SKM-1 (cell line): ENCODE results near the gene HOXA4.

Experiments
- DNase-seq: peaks from one replicate; lab custom pipeline; 2025; ENCODE audit not compliant: unreplicated experiment; lab: John Stamatoyannopoulos, UW

The HOXA4 gene

DNA sequence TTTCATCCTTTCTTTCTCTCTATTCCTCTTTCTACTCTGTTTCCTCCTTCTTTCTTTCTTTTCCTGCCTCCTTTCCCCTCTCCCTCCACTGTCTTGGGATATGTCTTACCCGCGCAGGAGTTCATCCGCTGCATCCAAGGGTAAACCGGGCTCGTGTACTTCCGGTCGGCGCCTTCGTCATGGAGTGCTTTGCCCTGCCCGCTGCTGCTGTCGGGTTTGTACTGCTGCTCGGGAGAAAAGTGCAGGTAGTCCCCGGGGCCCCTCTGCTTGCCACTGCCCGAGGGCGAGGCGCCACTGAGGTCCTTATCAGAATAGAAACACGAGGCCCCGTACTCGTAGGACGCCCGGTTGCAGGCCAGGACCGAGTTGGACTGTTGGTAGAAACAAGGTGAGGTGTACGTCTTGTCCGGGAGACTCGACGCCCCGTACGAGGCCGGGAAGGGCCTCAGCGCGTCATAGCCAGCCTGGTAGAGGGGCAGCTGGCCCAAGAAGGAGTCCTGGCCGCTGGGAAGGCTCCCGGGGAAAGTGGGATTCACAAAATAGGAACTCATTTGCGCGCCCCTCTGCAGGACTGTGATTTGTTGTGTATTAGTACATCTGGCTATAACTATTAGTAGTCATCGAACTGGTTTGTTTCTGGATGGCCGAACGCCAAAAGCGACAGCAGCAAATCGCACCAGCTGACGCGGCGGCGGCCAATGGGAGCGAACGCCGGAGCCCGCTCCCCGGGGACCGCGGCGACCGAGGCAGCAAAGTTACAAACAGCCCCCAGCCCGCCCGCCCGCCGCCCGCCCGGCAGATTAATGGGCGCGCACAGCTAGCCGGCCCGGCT, 16.9 kb upstream of the HOXA4 start, which contains the start of gene HOXA6:
Gene HOXA6, minus strand, starts transcription at position 576 of the 832 bp plus-strand sequence. Its CDS starts 25 bp downstream, at position 551.
- DNase-seq: no peak

DNA sequence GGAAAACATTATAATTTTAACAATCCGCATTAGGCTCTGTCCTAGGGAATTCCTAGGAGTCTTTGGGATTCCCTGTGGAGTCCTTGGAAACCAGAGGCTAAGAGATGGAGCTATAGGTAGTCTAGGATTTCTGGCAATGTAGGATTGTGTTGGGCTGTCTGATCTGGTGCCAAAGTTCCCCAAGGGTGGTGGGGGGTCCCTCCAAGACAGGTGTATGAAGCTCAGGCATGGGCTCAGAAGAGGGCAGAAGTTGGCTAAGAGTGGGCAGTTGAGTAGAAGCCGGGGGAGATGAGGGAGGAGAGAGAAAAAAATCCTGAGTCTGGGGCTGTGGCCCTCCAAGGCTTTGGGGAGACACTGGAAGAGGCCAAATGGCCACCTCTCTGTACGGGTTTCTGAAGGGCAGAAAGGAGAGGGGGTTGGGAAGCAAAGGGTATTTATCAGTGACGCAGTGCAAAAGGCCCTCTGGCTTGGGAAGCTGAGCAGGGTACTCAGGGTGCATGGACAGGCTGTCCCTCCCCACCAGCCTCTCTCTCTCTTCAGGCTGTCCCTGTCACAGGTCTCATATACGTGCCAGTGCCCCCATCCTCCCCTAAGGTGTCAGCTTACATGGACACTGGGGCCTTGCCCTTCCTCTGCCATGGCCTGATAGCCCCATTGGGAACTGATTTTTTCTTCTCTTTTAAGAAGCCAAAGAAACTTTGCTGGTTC, 16.1 kb upstream of the HOXA4 start:
- DNase-seq: no peak

DNA sequence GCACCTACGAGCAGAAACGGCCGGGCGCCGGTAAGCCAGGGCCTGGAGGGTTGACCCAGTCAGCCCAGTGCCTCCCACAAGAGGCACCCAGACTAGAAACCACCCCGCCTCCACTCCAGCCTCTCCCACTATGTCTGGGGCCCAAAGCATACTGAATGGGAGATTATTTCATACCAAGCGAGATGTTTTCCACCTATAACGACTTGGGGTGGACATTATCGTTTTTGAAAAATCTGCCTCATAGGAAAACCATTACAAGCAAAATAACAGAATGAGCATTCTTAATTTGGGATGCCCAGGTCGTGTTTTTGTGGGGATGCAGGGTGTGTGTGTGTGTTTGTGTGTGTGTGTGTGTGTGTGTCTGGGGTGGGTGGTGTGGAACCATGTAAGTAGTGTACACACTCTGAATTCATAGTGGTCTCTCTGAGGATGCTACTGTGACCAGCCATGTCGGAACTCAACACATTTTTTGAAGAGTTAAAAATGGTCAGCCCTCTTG, 15.4 kb upstream of the HOXA4 start:
- no peak for DNase-seq

DNA sequence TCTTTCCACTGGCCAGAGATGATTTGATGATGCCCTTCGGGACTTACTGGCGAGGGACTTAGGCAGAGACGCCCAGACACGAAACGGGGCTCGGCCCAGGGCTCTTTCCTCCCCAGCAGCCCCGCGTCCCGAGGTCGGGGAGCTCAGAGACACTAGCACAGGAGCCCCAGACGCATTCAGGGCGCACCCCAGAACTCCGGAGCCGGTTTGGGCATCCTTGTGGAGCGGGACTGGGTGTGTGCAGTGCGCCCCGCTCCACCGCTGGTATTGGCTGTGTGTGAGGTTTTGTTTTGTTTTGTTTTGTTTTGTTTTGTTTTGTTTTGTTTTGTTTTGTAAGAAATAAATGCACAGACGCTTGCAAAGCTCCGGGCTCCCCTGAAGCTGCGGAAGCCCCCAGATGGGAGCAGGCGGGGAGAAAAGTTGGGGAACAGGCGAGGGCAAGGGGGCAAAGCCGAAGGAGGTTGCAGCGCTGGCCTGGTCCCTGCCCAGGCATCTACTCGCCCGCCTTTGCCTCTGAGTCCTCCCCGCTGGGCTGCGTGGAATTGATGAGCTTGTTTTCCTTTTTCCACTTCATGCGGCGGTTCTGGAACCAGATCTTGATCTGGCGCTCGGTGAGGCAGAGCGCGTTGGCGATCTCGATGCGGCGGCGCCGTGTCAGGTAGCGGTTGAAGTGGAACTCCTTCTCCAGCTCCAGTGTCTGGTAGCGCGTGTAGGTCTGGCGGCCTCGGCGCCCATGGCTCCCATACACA, 14.8 kb upstream of the HOXA4 start:
- DNase-seq: no peak

GRCh38 chr7:27144781-27145164, 14.2 kb upstream of the HOXA4 start:
- DNase-seq: no peak

- DNase-seq: no peak
These were observed 13.6 kb upstream of the HOXA4 start for GRCh38 chr7:27143950-27144780.

DNA sequence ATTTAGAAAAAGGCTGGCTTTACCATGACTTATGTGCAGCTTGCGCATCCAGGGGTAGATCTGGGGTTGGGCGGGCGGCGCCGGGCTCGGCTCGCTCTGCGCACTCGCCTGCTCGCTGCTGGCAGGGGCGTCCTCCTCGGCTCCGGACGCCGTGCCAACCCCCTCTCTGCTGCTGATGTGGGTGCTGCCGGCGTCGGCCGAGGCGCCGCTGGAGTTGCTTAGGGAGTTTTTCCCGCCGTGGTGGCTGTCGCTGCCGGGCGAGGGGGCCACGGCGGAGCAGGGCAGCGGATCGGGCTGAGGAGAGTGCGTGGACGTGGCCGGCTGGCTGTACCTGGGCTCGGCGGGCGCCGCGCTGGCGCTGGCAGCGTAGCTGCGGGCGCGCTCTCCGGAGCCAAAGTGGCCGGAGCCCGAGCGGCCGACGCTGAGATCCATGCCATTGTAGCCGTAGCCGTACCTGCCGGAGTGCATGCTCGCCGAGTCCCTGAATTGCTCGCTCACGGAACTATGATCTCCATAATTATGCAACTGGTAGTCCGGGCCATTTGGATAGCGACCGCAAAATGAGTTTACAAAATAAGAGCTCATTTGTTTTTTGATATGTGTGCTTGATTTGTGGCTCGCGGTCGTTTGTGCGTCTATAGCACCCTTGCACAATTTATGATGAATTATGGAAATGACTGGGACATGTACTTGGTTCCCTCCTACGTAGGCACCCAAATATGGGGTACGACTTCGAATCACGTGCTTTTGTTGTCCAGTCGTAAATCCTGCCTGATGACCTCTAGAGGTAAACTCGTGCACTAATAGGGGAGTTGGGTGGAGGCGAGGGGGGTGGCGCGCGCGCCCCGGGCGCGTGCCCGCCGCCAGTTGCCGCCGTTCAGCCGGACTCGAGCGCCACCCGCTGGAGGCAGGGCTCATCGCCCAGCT, 12.7 kb upstream of the HOXA4 start, which contains the start of gene HOXA5:
Gene HOXA5, minus strand, starts transcription at position 659 of the 927 bp plus-strand sequence. Its CDS starts 74 bp downstream, at position 585.
- DNase-seq: no peak

GRCh38 chr7:27142580-27143022, 12.0 kb upstream of the HOXA4 start:
- DNase-seq: no peak

DNA sequence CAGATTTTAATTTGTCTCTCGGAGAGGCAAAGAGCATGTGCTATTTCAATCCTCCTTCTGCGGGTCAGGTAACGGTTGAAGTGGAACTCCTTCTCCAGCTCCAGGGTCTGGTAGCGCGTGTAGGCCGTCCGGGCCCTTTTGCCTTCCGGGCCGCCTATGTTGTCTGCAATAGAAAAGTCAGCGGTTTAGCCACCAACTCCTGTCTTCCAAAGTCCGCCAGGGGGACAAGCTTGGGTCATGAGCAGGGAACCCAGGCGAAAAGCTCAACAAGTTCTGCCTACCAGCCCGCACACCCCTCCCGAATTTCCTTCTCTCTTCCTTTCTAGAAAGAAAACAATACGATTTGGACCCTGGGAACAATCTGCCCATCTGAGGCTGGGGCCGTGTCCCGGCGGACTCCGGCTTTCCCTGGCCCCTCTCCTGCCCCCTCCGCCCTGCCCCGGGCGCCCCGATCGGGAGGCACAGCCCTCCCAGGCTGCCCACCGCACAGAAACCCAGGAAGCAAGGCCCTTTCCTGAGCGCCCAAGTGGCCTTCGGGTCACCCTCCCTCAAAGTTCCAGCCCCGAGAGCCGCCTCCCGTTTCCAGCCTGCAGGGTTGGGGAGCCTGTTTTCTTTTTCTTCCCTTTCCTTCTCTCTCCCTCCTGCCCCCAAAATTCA, 11.5 kb upstream of the HOXA4 start:
- no peak for DNase-seq

- no peak for DNase-seq
These were observed 10.8 kb upstream of the HOXA4 start for GRCh38 chr7:27141137-27141922.

DNA sequence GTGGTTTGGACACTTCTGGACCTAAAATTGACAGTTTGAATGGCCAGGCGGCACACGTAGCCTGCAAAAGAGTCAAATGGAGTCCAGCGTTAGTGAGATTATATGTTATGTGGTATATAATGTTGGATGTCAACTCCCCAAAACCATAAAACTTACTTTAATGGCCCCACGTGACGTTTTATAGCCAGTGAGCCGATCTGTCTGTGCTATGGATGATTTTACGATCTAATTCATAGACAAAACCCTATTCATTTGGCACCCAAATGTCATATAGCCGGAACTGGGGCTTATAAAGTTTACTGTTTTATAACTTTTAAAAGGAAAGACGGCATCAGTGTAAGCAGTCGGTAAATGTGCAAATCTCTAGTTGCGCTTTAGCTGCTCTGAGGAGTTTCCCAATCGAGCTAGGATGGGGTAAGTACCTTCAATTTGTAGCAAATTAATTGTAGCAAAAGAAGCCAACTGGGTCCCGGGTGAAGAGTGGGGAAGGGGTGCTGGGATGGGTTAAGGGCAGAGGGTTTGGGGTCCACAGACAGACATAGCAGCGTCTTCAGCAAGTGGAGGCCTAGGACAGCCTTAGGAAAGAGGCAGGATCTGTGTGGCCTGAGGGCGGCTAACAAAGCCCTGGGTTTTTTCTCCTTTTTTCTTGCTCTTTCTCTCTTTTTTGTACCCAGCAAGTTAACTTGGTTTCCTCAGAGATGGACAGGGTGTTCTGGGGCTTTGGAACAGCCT, 9.7 kb upstream of the HOXA4 start:
- no peak for DNase-seq

- DNase-seq: no peak
These were observed 9.0 kb upstream of the HOXA4 start for GRCh38 chr7:27139334-27140125.

DNA sequence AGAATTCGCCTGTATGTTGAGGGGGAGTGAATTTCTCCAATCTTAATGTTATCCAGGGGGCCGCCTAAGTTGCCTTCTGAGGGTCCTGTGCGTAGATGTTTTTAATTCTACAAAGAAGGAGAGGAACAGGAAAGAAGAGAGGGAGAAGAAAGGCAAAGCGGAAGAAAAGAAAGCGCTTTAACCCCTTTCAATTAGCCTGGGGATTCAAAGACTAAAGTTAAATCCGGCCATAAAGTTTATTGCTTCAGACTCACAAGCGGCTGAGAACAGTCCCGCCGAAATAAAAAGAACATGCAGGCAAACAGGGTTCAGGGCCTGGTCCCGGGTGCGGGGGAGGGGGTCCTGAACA, 8.4 kb upstream of the HOXA4 start:
- DNase-seq: no peak

GRCh38 chr7:27138472-27138871, 7.9 kb upstream of the HOXA4 start:
- DNase-seq: no peak

DNA sequence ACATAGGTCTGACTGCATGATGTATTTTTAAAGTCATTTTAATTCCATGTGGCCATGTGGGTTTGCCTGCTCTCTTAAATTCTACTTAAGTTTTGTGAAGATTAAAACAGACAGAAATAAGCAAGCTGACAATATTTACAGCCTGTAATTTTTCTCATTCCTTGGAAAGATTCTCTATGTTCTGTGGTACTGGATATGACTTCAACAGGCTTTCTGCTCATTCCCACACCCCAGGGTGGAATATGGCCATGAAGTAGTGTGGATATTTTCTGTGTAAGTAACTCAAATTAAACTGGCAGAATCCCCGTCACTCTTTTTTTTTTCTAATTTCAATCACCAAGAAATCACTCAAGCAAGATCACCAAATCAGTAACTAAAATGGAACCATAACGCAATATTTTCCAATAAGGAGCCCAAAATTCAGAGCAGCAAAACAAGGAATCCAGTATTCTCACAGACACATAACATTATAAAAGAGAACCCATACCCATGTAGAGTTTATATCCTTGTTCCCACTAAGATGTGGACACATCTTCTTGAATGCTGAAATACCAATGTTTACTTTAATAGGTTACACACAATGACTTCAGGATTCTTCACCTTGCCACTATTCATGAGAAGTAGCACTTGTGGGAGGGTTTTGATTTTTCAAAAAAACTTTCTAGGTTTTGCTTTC, 7.2 kb upstream of the HOXA4 start:
- no peak for DNase-seq

DNA sequence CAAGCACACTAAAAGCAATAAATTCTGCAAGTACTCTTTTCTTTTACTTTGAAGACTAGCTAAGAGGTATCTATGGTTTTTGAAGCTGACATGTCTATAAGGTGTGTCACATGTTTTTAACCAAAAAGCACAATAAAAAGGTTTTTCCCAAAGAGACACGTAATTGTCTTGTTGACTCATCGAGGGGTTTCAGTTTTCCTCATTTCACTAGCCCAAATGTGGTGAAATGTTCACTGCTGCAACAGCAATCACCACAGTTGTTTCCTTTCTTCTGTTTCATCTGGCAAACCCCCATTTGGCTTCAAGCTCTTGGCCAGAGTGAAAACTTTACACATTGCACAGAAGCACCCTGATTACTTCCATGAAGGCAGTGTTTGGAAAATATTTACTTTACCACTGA, 3.8 kb upstream of the HOXA4 start:
- no peak for DNase-seq
